IPS-18c (cell line): Measurements from ENCODE around the gene IL13RA2.

Experiments
- H3K4me3 ChIP-seq: 2 replicates; pipeline ENCODE4 v1.7.0; 2013; ENCODE audit warnings: low read depth, mild to moderate bottlenecking, low read length, moderate library complexity; ENCODE audit not compliant: insufficient read depth
- H3K9me3 ChIP-seq: one replicate; pipeline ENCODE4 v1.6.1; 2013; ENCODE audit warnings: mild to moderate bottlenecking, low read length, moderate library complexity; ENCODE audit not compliant: control insufficient read depth, insufficient read depth

The IL13RA2 gene

GRCh38 chrX:115017455-115017854, at the start of gene IL13RA2:
Gene IL13RA2, minus strand, starts transcription at chrX:115017616. Its CDS starts 347 bp downstream, at chrX:115017269.
- Histone ChIP-seq H3K9me3 (no peaks in the 10 kb centered on the region), H3K4me3 (no peak within 1 kb of the TSS)

- H3K9me3 ChIP-seq = peaks cover 5% of the 10 kb centered on the region
- H3K4me3 ChIP-seq = no peak overlapping the region
These were observed 47.9 kb upstream of the IL13RA2 start for GRCh38 chrX:115065304-115065703.

- Histone ChIP-seq H3K9me3 (peaks cover 5% of the 10 kb centered on the region), H3K4me3 (no peak overlapping the region)
These were observed 42.6 kb upstream of the IL13RA2 start for GRCh38 chrX:115060013-115060412.

DNA sequence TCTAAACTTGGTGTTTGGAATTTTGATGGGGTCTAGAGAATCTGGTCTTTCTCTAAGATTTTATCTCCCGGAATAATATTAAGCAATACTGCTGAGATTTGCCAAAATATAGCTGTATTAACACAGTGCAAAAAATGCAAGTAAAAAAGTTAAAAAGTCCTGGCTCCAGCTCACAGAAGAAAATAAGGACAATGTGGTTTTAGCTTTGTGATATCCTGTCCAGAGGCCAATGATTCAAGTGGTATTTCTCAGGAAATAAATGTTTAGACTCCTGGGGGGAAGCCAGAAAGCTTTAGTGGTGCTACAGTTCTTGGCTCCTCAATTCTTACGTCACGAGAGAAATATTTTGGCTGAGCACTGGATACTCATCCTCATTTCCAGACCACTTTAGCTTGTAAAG, 40.9 kb upstream of the IL13RA2 start:
- peaks cover 5% of the 10 kb centered on the region for H3K9me3 ChIP-seq
- no peak overlapping the region for H3K4me3 ChIP-seq

DNA sequence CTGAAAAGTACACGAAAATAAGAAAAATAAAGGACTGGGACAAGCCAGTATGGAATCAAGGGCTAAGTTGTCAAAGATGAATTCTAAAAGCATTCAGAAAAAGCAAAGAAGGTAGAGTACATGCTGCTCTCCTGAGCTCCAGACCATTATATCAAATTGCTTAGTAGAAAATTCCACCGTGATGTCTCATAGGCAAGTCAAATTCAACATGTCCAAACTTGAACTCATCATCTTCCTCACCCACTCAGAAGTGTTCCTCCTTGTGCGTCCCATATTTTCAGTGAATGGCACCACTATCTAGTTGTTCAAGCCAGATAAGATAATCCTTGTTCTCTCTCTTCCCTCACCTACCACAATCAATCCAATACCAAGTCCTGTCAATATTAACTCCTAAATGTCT, 37.5 kb upstream of the IL13RA2 start:
- Histone ChIP-seq H3K4me3 (no peak overlapping the region), H3K9me3 (no peaks in the 10 kb centered on the region)

GRCh38 chrX:115053223-115053622, 35.8 kb upstream of the IL13RA2 start:
- Histone ChIP-seq H3K4me3 (no peak overlapping the region), H3K9me3 (no peaks in the 10 kb centered on the region)

DNA sequence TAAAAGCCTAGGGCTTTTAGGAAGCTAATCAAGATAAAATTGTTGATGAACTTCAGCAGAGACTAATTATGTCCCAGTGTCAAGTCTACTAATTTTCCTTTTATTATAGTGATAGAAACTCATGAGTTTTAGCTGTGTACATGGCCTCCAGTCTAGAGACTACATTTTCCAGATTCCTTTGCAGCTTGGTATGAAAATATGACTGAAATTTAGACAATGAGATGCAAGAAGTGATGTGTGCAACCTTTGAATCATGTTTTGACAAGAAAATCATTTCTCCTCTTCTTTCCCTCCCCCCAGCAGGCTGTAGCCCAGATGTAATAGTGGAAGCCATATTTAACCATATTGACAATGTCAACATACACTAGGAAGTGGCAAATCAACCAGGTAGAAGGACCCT, 30.3 kb upstream of the IL13RA2 start:
- Histone ChIP-seq H3K9me3 (no peaks in the 10 kb centered on the region), H3K4me3 (no peak overlapping the region)

- Histone ChIP-seq H3K4me3 (no peak overlapping the region), H3K9me3 (no peaks in the 10 kb centered on the region)
These were observed 29.8 kb upstream of the IL13RA2 start for GRCh38 chrX:115047181-115047580.

- Histone ChIP-seq H3K4me3 (no peak overlapping the region), H3K9me3 (no peaks in the 10 kb centered on the region)
These were observed 23.0 kb upstream of the IL13RA2 start for GRCh38 chrX:115040417-115040816.

DNA sequence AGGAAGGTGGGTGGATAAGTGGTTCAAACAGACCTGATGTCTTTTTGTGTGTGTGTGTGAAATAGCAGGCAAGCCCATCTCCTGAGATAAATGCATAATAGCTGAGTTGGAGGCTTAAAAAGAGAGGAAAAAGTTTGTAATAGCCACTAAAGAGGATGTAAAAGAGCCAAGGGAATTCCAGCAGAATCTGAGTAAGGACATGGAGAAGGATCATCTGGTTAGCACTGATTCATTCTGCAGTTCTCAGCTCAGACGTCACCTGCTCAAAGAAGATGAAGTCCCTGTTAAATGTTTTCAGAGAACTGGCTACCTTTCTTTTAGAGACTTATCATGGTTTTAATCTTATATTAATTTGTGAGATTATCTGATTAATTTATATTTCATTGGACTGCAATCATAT, 21.0 kb upstream of the IL13RA2 start:
- H3K4me3 ChIP-seq = no peak overlapping the region
- H3K9me3 ChIP-seq = no peaks in the 10 kb centered on the region

- Histone ChIP-seq H3K4me3 (no peak overlapping the region), H3K9me3 (no peaks in the 10 kb centered on the region)
These were observed 18.6 kb upstream of the IL13RA2 start for GRCh38 chrX:115036029-115036428.

GRCh38 chrX:115031989-115032388, 14.6 kb upstream of the IL13RA2 start:
- Histone ChIP-seq H3K4me3 (no peak overlapping the region), H3K9me3 (no peaks in the 10 kb centered on the region)

- no peak overlapping the region for H3K4me3 ChIP-seq
These were observed 13.2 kb upstream of the IL13RA2 start for GRCh38 chrX:115030625-115031024.

GRCh38 chrX:115029869-115030570, 12.6 kb upstream of the IL13RA2 start:
- Histone ChIP-seq H3K4me3 (no peak overlapping the region), H3K9me3 (no peaks in the 10 kb centered on the region)

More at GRCh38 chrX:115030625-115031024, 13.2 kb upstream of the IL13RA2 start:
- H3K9me3 ChIP-seq = no peaks in the 10 kb centered on the region

GRCh38 chrX:115029440-115029839, 12.0 kb upstream of the IL13RA2 start:
- no peaks in the 10 kb centered on the region for H3K9me3 ChIP-seq
- no peak overlapping the region for H3K4me3 ChIP-seq

- H3K9me3 ChIP-seq = no peaks in the 10 kb centered on the region
- no peak overlapping the region for H3K4me3 ChIP-seq
These were observed 6.4 kb upstream of the IL13RA2 start for GRCh38 chrX:115023811-115024210.

DNA sequence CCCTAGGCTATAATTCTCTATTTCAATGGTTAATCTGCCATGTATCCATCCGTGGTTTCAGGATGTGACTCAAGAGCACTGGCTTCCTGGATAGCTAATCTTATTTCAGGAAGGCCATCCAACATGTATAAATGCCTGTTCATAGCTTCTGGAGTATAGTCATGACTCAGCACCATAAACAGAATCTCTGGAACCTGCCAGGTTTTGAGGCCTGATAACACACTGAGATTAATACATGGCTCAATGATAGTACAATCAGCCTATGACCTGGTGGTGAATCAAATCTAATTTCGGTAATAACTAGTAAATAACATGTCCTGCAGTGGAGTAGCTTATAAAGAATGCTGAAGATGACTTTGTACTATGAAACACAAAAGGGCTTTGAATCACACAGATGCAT, 5.7 kb upstream of the IL13RA2 start:
- Histone ChIP-seq H3K4me3 (no peak overlapping the region), H3K9me3 (no peaks in the 10 kb centered on the region)

DNA sequence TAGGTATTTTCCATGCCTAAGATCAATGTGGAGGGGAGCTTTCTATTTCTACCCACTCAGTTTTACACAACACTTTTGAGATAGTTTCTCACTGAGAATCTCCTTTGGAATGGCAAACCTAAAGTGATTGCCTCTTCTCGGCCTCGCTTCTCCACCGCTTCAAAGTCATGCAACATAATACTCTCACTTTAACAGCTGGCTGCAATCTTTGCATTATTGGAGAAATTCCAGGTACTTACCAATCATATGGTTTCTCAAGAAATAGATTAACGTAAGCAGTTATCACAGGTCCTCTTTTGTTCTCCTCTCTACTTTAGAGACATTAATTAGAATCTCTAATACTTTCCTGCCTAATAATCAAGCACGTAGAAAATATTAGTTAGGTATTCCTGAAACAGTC, 3.7 kb upstream of the IL13RA2 start:
- H3K9me3 ChIP-seq = no peaks in the 10 kb centered on the region
- H3K4me3 ChIP-seq = no peak overlapping the region

GRCh38 chrX:115018944-115019343, 1.5 kb upstream of the IL13RA2 start:
- H3K4me3 ChIP-seq = no peak overlapping the region
- H3K9me3 ChIP-seq = no peaks in the 10 kb centered on the region
